SK-N-SH treated with all-trans-retinoic acid at 6 μM for 48 hours (cell line): Measurements from ENCODE around the gene PFKP.
"Not testable (repeated sequence)": the region's sequence is repeated elsewhere in the genome, so short reads cannot be mapped to it uniquely, and the experiment has no call there.

Experiments
- ARNTL ChIP-seq: fragments of 450-650 bp; formaldehyde crosslinking; IDR thresholded peaks from 2 replicates; pipeline ENCODE4 v1.5.0; 2020; ENCODE audit warnings: low read depth, mild to moderate bottlenecking, moderate library complexity, borderline replicate concordance
- BACH2 ChIP-seq: fragments of 250-450 bp; sonication (Bioruptor Pico); IDR thresholded peaks from 2 replicates; pipeline ENCODE4 v1.9.0; 2021; ENCODE audit warnings: mild to moderate bottlenecking, borderline replicate concordance
- CREB5 ChIP-seq: fragments of 250-450 bp; sonication (Bioruptor Pico); IDR thresholded peaks from 2 replicates; pipeline ENCODE4 v1.5.1; 2020; ENCODE audit warnings: low read depth, mild to moderate bottlenecking, moderate library complexity
- CSDC2 ChIP-seq: fragments of 250-450 bp; sonication (Bioruptor Pico); IDR thresholded peaks from 2 replicates; pipeline ENCODE4 v1.5.0; 2020; ENCODE audit warnings: mild to moderate bottlenecking, moderate library complexity
- GLIS3 ChIP-seq: fragments of 250-450 bp; sonication (Bioruptor Pico); IDR thresholded peaks from 2 replicates; pipeline ENCODE4 v1.5.0; 2020; ENCODE audit warnings: mild to moderate bottlenecking, moderate library complexity
- RARB ChIP-seq: fragments of 250-450 bp; sonication (Bioruptor Pico); IDR thresholded peaks from 2 replicates; pipeline ENCODE4 v1.8.0; 2021; ENCODE audit warnings: mild to moderate bottlenecking, moderate library complexity
- SNAI2 ChIP-seq: fragments of 250-450 bp; sonication (Bioruptor Pico); IDR thresholded peaks from 2 replicates; pipeline ENCODE4 v1.5.0; 2020; ENCODE audit warnings: mild to moderate bottlenecking, moderate library complexity
- TCF4 ChIP-seq: fragments of 250-450 bp; sonication (Bioruptor Pico); IDR thresholded peaks from 2 replicates; pipeline ENCODE4 v1.8.0; 2021; ENCODE audit warnings: mild to moderate bottlenecking, moderate library complexity, borderline replicate concordance
- ZC3H10 ChIP-seq: fragments of 250-450 bp; sonication (Bioruptor Pico); IDR thresholded peaks from 2 replicates; pipeline ENCODE4 v1.5.1; 2021; ENCODE audit warnings: mild to moderate bottlenecking, moderate library complexity
- ZFP3 ChIP-seq: fragments of 250-450 bp; sonication (Bioruptor Pico); IDR thresholded peaks from 2 replicates; pipeline ENCODE4 v1.5.0; 2020; ENCODE audit warnings: mild to moderate bottlenecking, moderate library complexity
- ZFP30 ChIP-seq: fragments of 450-650 bp; formaldehyde crosslinking; IDR thresholded peaks from 2 replicates; pipeline ENCODE4 v1.5.0; 2022; ENCODE audit warnings: mild to moderate bottlenecking, moderate library complexity
- ZNF70 ChIP-seq: fragments of 450-650 bp; formaldehyde crosslinking; IDR thresholded peaks from 2 replicates; pipeline ENCODE4 v1.5.0; 2020; ENCODE audit warnings: mild to moderate bottlenecking, moderate library complexity
- TF ChIP-seq, protein P1 (sequence below): fragments of 250-450 bp; sonication (Bioruptor Pico); IDR thresholded peaks from 2 replicates; pipeline ENCODE4 v1.8.0; 2020; ENCODE audit warnings: mild to moderate bottlenecking, moderate library complexity, borderline replicate concordance
- TF ChIP-seq, protein P2 (sequence below): fragments of 250-450 bp; sonication (Bioruptor Pico); IDR thresholded peaks from 2 replicates; pipeline ENCODE4 v1.5.1; 2021; ENCODE audit warnings: mild to moderate bottlenecking, moderate library complexity

GRCh38 chr10:3061323-3061898 lies 5.9 kb upstream of the PFKP start:
- not testable (repeated sequence) for TF ChIP-seq CSDC2 (CRISPR knock-in tag); RARB (CRISPR knock-in tag); ZNF70 (CRISPR knock-in tag); GLIS3 (CRISPR knock-in tag); ZFP30 (CRISPR knock-in tag); CREB5 (CRISPR knock-in tag); ZC3H10 (CRISPR knock-in tag); ZFP3; ARNTL; TCF4 (CRISPR knock-in tag); BACH2 (CRISPR knock-in tag); SNAI2 (CRISPR knock-in tag)
- TF ChIP-seq, protein P1, sequence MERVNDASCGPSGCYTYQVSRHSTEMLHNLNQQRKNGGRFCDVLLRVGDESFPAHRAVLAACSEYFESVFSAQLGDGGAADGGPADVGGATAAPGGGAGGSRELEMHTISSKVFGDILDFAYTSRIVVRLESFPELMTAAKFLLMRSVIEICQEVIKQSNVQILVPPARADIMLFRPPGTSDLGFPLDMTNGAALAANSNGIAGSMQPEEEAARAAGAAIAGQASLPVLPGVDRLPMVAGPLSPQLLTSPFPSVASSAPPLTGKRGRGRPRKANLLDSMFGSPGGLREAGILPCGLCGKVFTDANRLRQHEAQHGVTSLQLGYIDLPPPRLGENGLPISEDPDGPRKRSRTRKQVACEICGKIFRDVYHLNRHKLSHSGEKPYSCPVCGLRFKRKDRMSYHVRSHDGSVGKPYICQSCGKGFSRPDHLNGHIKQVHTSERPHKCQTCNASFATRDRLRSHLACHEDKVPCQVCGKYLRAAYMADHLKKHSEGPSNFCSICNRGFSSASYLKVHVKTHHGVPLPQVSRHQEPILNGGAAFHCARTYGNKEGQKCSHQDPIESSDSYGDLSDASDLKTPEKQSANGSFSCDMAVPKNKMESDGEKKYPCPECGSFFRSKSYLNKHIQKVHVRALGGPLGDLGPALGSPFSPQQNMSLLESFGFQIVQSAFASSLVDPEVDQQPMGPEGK (CRISPR knock-in tag) = not testable (repeated sequence)
- TF ChIP-seq, protein P2, sequence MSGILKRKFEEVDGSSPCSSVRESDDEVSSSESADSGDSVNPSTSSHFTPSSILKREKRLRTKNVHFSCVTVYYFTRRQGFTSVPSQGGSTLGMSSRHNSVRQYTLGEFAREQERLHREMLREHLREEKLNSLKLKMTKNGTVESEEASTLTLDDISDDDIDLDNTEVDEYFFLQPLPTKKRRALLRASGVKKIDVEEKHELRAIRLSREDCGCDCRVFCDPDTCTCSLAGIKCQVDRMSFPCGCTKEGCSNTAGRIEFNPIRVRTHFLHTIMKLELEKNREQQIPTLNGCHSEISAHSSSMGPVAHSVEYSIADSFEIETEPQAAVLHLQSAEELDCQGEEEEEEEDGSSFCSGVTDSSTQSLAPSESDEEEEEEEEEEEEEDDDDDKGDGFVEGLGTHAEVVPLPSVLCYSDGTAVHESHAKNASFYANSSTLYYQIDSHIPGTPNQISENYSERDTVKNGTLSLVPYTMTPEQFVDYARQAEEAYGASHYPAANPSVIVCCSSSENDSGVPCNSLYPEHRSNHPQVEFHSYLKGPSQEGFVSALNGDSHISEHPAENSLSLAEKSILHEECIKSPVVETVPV (CRISPR knock-in tag) = not testable (repeated sequence)
